B cell (primary cell): ENCODE data around the gene ARPP21. TPM values are rescaled to one million over a fixed set of nuclear protein-coding genes. Genes with fewer than 3 reads are reported as not detected.

Experiments
- ATAC-seq: fragments of 200-7000 bp; cut with Tn5 transposase; one replicate; pipeline ENCODE4 v1.10.0; 2021; ENCODE audit warnings: low read depth, mild to moderate bottlenecking, moderate number of reproducible peaks, moderate library complexity
- CTCF ChIA-PET: fragments of 350-600 bp; sonication (Branson Sonifier 250); formaldehyde crosslinking; loops from one replicate; lab custom pipeline; 2021; ENCODE audit warnings: antibody characterized with exemption, inconsistent platforms; lab: Charles Lee
- POLR2A ChIA-PET: fragments of 350-600 bp; sonication (Branson Sonifier 250); formaldehyde crosslinking; loops from one replicate; lab custom pipeline; 2021; ENCODE audit warnings: antibody characterized with exemption; lab: Charles Lee
- DNase-seq: peaks from one replicate; pipeline ENCODE4 v3.0.0; 2013
- H2AFZ ChIP-seq: 2 replicates; pipeline ENCODE4 v1.6.1; 2012; ENCODE audit warnings: mild to moderate bottlenecking, low read depth, low read length; ENCODE audit not compliant: insufficient read depth, poor library complexity, severe bottlenecking
- H3K27ac ChIP-seq, 2 donors: 1 replicate in 1 of 2; 2 replicates in 1 of 2; pipeline ENCODE4 v1.5.1; 2012 to 2013; ENCODE audit warnings: low read length in 2 of 2, mild to moderate bottlenecking in 2 of 2, moderate library complexity in 1 of 2
- H3K27me3 ChIP-seq, 4 experiments: fragments of 200-600 bp in 1 of 4; sonication (generic) in 1 of 4; replicated peaks in 1 of 4; 1 replicate in 2 of 4; 2 replicates in 2 of 4; pipeline versions ENCODE4 v1.6.1 to v1.7.0; 2013 to 2016; ENCODE audit warnings: low read length in 3 of 4, mild to moderate bottlenecking in 2 of 4, mixed read lengths in 1 of 4, moderate library complexity in 1 of 4; ENCODE audit not compliant: insufficient read depth in 4 of 4, control insufficient read depth in 3 of 4; ENCODE audit errors: control extremely low read depth in 1 of 4
- H3K36me3 ChIP-seq, 2 experiments: replicated peaks in 1 of 2; 1 replicate in 1 of 2; 2 replicates in 1 of 2; pipeline versions ENCODE4 v1.6.1 to v1.7.1; 2013; ENCODE audit warnings: low read length in 1 of 2; ENCODE audit not compliant: insufficient read depth in 2 of 2, control insufficient read depth in 1 of 2; ENCODE audit errors: control extremely low read depth in 1 of 2, extremely low read depth in 1 of 2
- H3K4me1 ChIP-seq, 2 donors: fragments of 200-600 bp in 1 of 2; sonication (generic) in 1 of 2; 1 replicate in 1 of 2; 2 replicates in 1 of 2; pipeline versions ENCODE4 v1.5.1 to v1.6.1; 2013 to 2017; ENCODE audit warnings: low read length in 2 of 2; ENCODE audit not compliant: control insufficient read depth in 2 of 2, insufficient read depth in 2 of 2
- H3K4me2 ChIP-seq: replicated peaks from 2 replicates; pipeline ENCODE3; 2012; ENCODE audit warnings: mild to moderate bottlenecking, low read depth, low read length; ENCODE audit not compliant: poor library complexity, severe bottlenecking
- H3K4me3 ChIP-seq, 5 experiments: fragments of 200-600 bp in 1 of 5; sonication (generic) in 1 of 5; 1 replicate in 3 of 5; 2 replicates in 2 of 5; pipeline versions ENCODE4 v1.5.1 to v1.7.0; 2011 to 2016; ENCODE audit warnings: low read length in 4 of 5, mild to moderate bottlenecking in 4 of 5, low read depth in 2 of 5, control low read depth in 1 of 5, moderate library complexity in 1 of 5; ENCODE audit not compliant: insufficient read depth in 1 of 5; ENCODE audit errors: control extremely low read depth in 1 of 5, extremely low read depth in 1 of 5
- H3K79me2 ChIP-seq: fragments of 200-600 bp; sonication (generic); one replicate; pipeline ENCODE4 v1.6.0; 2016; ENCODE audit warnings: low read length; ENCODE audit not compliant: control insufficient read depth, insufficient read depth
- H3K9ac ChIP-seq: fragments of 200-600 bp; sonication (generic); 2 replicates; pipeline ENCODE4 v1.6.1; 2017; ENCODE audit warnings: mild to moderate bottlenecking, low read length, moderate library complexity
- H3K9me3 ChIP-seq, 3 donors: one replicate each; pipeline versions ENCODE4 v1.6.1 to v1.7.1; 2013; ENCODE audit warnings: low read length in 2 of 3; ENCODE audit not compliant: control insufficient read depth in 2 of 3, insufficient read depth in 1 of 3; ENCODE audit errors: control extremely low read depth in 1 of 3
- H4K20me1 ChIP-seq: 2 replicates; pipeline ENCODE4 v1.6.0; 2012; ENCODE audit warnings: mild to moderate bottlenecking, low read length; ENCODE audit not compliant: insufficient read depth, control insufficient read depth, poor library complexity, severe bottlenecking
- H3K27ac Mint-ChIP-seq: one replicate; pipeline ENCODE4 v1.8.0; 2021; ENCODE audit warnings: mixed read lengths
- H3K27me3 Mint-ChIP-seq: one replicate; pipeline ENCODE4 v1.8.0; 2021; ENCODE audit warnings: mixed read lengths
- H3K4me1 Mint-ChIP-seq: one replicate; pipeline ENCODE4 v1.8.0; 2021; ENCODE audit warnings: mixed read lengths
- H3K4me3 Mint-ChIP-seq: one replicate; pipeline ENCODE4 v1.8.0; 2021; ENCODE audit warnings: mixed read lengths
- H3K9me3 Mint-ChIP-seq: one replicate; pipeline ENCODE4 v1.8.0; 2022; ENCODE audit warnings: mixed read lengths; ENCODE audit not compliant: insufficient read depth
- CTCF ChIP-seq: fragments of 200-600 bp; IDR thresholded peaks from one replicate; pipeline ENCODE4 v1.8.0; 2022; ENCODE audit warnings: antibody characterized with exemption, mild to moderate bottlenecking
- EZH2 ChIP-seq: IDR thresholded peaks from 2 replicates; pipeline ENCODE4 v1.6.1; 2012; ENCODE audit warnings: borderline replicate concordance, low read depth, mild to moderate bottlenecking, moderate library complexity, low read length; ENCODE audit not compliant: insufficient read depth, poor library complexity, severe bottlenecking
- WGBS: methylation state at CpG from one replicate; pipeline ENCODE4 v1.1.5; 2013; ENCODE audit warnings: missing lambda C conversion rate; ENCODE audit not compliant: insufficient coverage; 5-methylcytosine and 5-hydroxymethylcytosine counted together
- intact Hi-C: fragments of 100-400 bp; cut with micrococcal nuclease; formaldehyde crosslinking; loops from one replicate; pipeline ENCODE4 v1.10.0; 2022
- polyA plus RNA-seq: library from polyadenylated mRNA; depleted of rRNA; stranded (reverse); fragments of >200 nt; gene quantifications from 2 replicates; pipeline ENCODE4 v1.2.3, GENCODE V29; 2012
- total RNA-seq, 2 donors: library from RNA; stranded (reverse); fragments of 120-200 nt in 1 of 2; gene quantifications; 1 replicate in 1 of 2; 2 replicates in 1 of 2; pipeline versions ENCODE4 v1.2.3 to v1.2.4, GENCODE V29; 2013 to 2022

ARPP21 gene
- total and polyA plus RNA-seq, 2 donors (not counting 1 experiment from before 2014, with no cell fraction given), result 0.10 TPM; not detected in 1

GRCh38 chr3:35643495-35643894 lies 4.2 kb downstream of the ARPP21 start:
- Mint-ChIP-seq H3K27me3 (peaks cover 21% of the 10 kb centered on the region), H3K4me3 (no peak overlapping the region), H3K9me3 (no peaks in the 10 kb centered on the region), H3K4me1 (peaks cover 27% of the 10 kb centered on the region), H3K27ac (no peak overlapping the region)
- Histone ChIP-seq H3K9me3 (peaks cover 0 to 9% (median 0%) of the 10 kb centered on the region in 3 donors), H3K36me3 (no peaks in the 10 kb centered on the region), H3K79me2 (no peaks in the 10 kb centered on the region), H3K27me3 (peaks cover 0 to 19% (median 10%) of the 10 kb centered on the region in 4 experiments), H4K20me1 (no peaks in the 10 kb centered on the region), H2AFZ (no peak overlapping the region), H3K9ac (no peak overlapping the region), H3K27ac (no peak overlapping the region), H3K4me2 (no peak overlapping the region), H3K4me3 (no peak overlapping the region), H3K4me1 (peaks cover 3 to 21% of the 10 kb centered on the region in 2 donors)
- WGBS, result no CpG with 5 or more reads among the region's 2 CpGs
- POLR2A ChIA-PET, result no interaction called here
- ATAC-seq, result no peak
- DNase-seq, result no peak
- CTCF ChIA-PET, result no interaction called here
- intact Hi-C loops, result no loop called here
- TF ChIP-seq EZH2 (no peak), CTCF (no peak)

DNA sequence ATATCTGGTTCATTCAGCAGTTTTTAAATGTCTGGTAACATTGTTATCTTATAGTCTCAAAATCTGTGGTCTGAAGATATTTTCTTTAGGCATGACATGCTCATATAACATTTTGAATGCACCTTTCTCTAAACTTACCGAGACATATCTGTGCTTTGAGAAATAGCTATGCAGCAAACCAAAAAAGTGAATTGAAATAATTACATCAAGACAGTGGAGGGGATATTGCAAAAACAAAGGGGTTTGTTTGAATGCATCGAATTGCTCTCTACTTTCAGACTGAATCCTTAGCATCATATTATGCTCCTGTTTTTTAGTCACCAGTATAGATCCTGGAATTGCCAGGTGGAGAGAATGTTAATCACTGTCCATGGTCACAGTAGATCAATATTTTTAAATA lies 5.1 kb downstream of the ARPP21 start:
- Mint-ChIP-seq H3K4me3 (no peak overlapping the region), H3K9me3 (no peaks in the 10 kb centered on the region), H3K4me1 (peaks cover 20% of the 10 kb centered on the region), H3K27ac (no peak overlapping the region), H3K27me3 (peaks cover 15% of the 10 kb centered on the region)
- H3K4me2 ChIP-seq, result no peak overlapping the region
- TF ChIP-seq CTCF, result no peak
- no peak for TF ChIP-seq EZH2
- no peaks in the 10 kb centered on the region for H4K20me1 ChIP-seq
- ChIA-PET CTCF (no interaction called here), POLR2A (no interaction called here)
- intact Hi-C loops, result no loop called here
- H3K27ac ChIP-seq, result no peak overlapping the region
- no CpG with 5 or more reads among the region's 2 CpGs for WGBS
- no peak overlapping the region for H3K4me3 ChIP-seq
- H3K36me3 ChIP-seq, result no peaks in the 10 kb centered on the region
- no peaks in the 10 kb centered on the region for H3K79me2 ChIP-seq
- H3K27me3 ChIP-seq, result peaks cover 0 to 12% (median 6%) of the 10 kb centered on the region in 4 experiments
- H3K9ac ChIP-seq, result no peak overlapping the region
- no peak for DNase-seq
- H2AFZ ChIP-seq, result no peak overlapping the region
- peaks cover 0 to 16% of the 10 kb centered on the region in 2 donors for H3K4me1 ChIP-seq
- ATAC-seq, result no peak
- H3K9me3 ChIP-seq, result peaks cover 0 to 3% (median 0%) of the 10 kb centered on the region in 3 donors
